Daoy (cell line): ENCODE measurements around the gene C9orf152. TPM values are rescaled to one million over a fixed set of nuclear protein-coding genes. Genes with fewer than 3 reads are reported as not detected.

ENCODE experiments used
- total RNA-seq: library from RNA; depleted of rRNA; stranded (reverse); fragments of >200 nt; shearing (Covaris generic); gene quantifications from 2 replicates; pipeline ENCODE4 v1.2.3, GENCODE V29; 2014; rRNA removed

The C9orf152 gene
- total RNA-seq, 1 experiment from 2014 or later, result not detected

Other genes starting within 250 kb of the C9orf152 start
- gene TXN, start 48.3 kb upstream of the C9orf152 start, total RNA-seq, result 704 and 743 TPM in 2 replicates
- not detected in 2 replicates for gene TXNDC8, start 129.7 kb upstream of the C9orf152 start, total RNA-seq